ENCODE measurements around the gene OXSR1.

GRCh38 chr3:38171622-38172021, 6.3 kb downstream of the OXSR1 start:
- no peak for TF ChIP-seq CTCF (IDR thresholded peaks at IDR 0.05)
- no peak for TF ChIP-seq POLR2A (IDR thresholded peaks at IDR 0.05)
